GM21576 (cell line): ENCODE results near the gene SRRD.
"Not testable (repeated sequence)": the region's sequence is repeated elsewhere in the genome, so short reads cannot be mapped to it uniquely, and the experiment has no call there.

ENCODE experiments used
- ATAC-seq: cut with Tn5 transposase; IDR thresholded peaks from one replicate; pipeline ENCODE4 v1.9.1; 2021; ENCODE audit warnings: mild to moderate bottlenecking, moderate library complexity; ENCODE audit not compliant: unreplicated experiment

SRRD gene

DNA sequence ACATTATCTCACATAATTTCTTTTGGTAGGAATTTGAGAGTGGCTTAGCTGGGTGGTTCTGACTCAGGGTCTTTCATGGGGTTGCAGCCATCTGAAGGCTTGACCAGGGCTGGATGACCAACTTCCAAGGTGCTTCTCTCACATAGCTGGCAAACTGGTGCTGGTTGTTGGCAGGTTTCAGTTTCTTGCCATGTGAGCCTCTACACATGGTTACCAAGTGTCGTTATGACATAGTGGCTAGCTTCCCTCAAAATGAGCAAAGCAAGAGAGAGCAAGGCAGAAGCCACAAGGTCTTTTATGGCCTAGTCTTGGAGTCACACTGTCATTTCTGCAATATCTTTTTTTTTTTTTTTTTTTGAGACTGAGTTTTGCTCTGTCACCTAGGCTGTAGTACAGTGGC lies 32.8 kb downstream of the SRRD start:
- no peak for ATAC-seq

DNA sequence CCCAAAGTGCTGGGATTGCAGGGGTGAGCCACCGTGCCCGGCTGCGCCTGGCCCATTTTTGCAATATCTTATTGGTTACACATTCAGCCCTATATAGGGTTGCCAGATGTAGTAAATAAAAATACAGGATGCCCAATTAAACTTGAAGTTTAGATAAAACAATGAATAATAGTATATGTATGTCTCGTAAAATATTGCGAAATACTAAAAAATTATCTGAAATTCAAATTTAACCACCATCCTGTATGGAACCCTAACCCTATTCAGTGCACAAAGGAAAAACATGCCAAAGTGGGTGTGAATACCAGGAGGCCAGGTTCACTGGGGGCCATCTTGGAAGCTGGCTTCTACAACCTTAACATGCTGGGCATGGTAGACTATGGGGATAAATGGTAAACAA lies 33.8 kb downstream of the SRRD start:
- ATAC-seq = no peak

DNA sequence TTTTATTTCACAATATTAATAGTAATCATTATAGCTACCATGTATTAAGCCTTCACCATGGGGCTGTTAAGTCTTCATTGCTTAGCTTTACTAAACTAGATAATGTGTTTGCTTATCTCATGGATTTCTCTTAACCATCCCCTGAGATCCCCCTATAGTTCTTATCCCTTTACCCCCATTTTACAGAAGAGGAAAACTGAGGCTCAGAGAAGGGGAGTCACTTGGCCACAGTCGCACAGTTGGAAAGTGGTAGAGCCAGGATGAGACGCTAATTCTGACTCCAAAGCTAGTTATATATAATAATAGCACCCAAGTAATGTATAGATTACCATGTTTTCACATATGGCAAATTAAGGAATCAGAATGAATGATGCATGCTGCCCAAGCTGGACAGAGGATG lies 38.3 kb downstream of the SRRD start:
- no peak for ATAC-seq

DNA sequence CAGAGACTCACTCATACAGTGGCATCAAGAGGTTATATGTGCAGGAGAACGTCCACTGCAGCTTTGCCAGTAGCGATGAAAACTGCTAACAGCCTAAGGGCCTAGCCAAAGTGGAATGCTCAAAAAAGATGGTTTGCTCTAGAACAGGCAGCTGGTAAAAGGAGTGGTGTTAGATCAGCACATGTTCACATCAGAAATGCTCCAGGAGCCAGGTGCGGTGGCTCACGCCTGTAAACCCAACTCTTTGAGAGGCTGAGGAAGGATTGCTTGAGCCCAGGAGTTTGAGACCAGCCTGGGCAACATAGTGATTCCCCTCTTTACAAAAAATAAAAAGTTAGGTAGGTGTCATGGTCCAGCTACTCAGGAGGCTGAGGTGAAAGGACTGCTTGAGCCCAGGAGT lies 38.9 kb downstream of the SRRD start:
- no peak for ATAC-seq

DNA sequence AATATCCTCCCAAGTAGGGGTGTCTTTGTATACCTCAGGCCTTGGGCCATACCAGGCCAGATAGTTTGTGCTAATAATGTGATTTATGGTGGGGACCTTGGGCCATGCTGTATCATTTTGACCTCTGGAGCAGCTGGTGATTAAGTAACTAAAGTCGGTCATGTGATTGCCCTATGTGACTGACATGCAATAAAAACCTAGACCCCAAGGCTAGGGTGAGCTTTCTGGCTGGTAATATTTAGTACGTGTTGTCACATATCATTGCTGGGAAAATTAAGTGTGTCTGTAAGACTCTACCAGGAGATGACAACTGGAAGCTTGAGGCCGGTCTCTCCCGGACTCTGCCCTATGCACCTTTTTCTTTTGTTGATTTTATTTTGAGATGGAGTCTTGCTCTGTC lies 41.2 kb downstream of the SRRD start:
- no peak for ATAC-seq

DNA sequence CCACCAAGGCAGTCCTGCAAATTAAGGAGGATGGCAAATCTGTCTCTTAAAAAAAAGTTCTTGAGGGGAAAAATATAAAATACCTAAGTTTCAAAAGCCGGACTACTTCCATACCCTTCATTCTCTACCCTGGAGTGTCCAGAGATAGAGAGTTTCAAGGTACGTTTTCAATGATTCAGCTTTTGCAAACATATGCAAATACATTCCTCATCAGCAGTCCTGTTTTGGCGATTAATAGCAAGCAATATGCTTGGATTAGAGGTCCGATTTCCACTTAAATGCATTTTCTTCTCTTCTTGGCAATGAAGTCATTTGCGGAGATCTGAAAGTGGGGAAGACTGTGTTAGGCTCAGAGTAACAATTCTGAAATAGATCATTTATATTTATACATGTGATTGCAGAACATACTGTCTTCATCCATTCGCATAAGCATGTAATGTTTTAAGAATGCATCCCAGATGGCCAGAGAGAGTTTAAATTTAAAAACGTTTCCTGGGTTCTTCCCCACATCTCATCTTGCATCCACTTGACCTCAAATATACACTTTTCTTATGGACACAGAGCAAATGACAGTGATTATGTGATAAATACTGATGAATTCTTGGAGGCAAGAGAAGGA lies 42.4 kb downstream of the SRRD start:
- no peak for ATAC-seq

DNA sequence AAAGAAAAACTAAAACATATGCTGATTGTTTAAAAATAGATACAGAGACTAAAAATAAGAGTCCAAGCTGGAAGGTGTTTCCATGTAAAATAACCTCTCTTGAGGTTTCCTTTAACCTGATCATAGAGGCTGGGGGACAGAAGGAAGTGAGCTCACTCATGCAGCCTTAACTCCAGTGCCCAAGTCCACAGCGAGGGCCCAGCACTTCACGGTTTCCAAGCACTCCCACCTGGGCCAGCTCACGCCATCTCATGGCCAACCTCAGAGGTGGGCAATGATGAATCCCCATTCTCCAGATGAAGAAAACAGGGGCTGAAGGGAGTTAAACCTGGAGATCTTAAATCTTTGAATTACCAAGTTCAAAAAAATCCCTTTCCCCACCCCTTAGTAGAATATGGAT lies 43.5 kb downstream of the SRRD start:
- ATAC-seq = no peak

DNA sequence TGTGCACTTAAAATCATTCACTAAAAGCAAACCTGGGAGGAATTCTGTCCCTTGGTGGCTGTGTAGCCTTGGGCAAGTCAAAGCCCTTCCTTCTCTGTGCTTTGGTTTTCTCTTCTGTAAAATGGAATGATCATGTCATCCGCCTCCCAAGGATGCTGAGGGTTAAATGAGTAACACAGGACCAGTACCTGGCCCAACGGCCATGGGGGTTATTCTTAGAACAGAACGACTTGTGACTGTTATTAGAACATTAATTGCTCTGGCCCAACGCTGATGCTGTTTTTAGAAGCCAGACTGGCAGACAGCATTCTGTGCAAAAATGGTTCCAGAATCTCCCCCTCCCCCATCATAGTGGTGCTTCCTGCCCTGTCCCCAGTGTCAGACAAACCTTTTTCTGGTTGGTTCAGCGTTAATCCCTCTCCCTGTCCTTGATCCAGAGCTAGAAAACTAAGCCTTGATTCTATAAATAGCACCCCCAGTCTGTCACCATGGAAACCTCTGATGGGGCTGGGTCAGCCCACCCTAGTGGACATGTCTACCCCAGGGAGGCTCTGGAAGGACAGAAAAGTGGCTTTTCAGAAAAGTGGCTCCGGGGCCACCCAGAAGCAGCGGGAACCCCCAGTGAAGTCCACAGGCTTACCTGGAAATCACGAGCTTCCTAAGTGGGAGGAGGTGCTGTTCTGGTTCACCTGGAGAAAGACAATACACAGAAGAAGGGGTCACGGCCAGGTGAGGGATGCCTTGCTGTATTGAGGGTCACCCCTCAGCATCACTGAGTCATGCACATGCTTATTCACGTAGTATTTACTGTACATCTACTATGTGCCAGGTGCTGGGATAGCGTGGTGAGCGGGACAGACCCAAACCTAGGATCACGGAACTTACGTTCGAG lies 44.1 kb downstream of the SRRD start:
- ATAC-seq = no peak

DNA sequence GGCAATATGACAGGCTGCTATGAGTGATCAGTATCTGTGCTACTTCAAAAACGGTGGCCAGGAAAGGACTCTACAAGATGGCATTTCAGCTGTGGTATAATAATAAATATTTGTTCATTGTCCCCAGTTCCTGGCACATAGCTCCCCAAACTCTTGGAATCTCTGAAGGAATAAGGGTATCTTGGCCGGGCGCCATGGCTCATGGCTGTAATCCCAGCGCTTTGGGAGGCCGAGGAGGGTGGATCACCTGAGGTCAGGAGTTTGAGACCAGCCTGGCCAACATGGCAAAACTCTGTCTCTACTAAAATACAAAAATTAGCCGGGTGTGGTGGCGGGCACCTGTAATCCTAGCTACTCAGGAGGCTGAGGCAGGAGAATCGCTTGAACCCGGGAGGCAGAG lies 44.8 kb downstream of the SRRD start:
- ATAC-seq = not testable (repeated sequence)

DNA sequence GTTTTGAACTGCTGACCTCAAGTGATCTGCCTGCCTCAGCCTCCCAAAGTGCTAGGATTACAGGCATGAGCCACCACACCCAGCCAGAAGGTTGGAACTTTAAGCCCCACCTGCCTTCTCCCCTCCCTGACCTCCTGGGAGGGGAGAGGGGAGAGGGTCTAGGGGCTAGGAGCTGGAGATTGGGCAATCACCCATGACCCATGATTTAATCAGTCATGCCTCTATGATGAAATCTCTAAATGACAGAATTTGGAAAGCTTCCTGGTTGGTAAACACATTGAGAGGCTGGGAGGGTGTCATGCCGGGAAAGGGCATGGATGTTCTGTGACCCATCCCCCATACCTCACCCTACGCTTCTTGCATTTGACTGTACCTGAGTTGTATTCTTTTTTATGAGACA lies 45.7 kb downstream of the SRRD start:
- no peak for ATAC-seq

DNA sequence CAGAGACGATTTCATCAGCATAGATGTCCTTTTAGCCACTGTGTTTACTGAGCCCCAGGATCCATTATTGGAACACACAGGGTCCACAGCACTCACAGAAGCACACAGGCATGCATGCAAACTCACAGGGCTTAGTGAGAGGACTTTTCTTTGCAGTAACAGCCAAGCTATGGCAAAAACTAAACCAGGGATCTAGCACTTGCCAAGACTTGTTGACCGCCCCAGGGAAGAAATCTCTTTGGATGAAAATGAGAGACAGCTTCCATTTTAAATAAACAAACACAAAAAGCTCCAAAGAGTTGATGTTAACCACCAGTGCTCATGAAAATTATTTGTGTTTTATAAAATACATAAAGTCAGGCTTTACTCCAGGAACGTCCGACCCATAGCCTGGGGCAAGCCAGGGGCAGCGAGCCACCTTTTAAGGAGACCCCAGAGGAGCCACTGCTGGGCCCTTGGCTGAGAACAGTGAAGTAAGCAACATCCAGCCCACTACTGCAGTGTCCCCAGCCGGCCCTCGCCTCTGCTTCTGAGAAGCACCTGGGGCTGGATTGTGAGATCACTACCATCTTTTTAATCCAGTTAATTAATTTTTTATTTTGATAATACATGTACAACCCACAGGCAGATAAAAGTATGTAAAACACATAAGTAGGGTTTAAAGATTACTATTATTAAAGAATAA lies 50.6 kb downstream of the SRRD start:
- no peak for ATAC-seq

DNA sequence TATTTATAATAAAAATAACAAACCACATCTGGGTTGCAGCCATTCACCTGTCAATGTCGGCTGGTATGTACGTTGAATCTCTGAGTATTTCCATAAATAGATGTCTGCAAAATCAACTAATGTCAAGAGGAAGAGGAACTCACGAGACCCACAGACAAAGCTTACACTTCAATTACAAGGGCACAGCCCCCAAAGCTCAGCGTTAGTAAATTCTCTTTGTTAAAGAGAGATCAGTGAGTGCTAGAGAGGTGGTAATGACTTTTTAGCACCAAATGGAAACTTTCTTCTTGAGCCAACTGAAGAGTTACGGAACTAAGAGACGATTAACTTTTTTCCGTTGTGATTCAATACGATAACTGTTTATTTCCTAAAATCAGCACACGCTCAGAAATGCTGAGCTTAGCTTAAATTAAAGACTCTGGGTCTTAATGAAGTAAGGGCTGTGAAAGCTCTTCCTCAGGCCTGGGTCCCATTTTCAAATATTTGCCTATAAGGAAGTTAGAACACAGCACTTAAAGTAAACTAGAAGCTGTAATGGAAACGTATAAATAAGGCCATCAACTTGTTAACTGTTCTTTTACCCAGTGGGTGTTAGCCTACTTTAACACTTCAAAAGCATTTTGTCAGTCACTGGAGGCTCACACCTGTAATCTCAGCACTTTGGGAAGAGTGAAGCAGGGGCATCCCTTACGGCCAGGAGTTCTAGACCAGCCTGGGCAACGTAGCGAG lies 51.4 kb downstream of the SRRD start:
- no peak for ATAC-seq

DNA sequence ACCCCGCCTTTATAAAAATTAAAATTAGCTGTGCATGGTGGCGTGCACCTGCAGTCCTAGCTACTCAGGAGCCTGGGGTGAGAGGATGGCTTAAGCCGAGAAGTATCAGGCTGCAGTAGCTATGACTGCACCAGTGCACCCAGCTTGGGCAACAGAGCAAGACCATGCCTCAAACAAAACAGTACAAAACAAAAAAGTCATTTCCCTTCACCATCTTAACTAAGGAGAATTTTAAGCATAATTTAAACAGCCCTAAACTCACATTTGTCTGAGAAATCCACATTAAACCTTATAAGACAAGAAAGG lies 51.9 kb downstream of the SRRD start:
- ATAC-seq = no peak

DNA sequence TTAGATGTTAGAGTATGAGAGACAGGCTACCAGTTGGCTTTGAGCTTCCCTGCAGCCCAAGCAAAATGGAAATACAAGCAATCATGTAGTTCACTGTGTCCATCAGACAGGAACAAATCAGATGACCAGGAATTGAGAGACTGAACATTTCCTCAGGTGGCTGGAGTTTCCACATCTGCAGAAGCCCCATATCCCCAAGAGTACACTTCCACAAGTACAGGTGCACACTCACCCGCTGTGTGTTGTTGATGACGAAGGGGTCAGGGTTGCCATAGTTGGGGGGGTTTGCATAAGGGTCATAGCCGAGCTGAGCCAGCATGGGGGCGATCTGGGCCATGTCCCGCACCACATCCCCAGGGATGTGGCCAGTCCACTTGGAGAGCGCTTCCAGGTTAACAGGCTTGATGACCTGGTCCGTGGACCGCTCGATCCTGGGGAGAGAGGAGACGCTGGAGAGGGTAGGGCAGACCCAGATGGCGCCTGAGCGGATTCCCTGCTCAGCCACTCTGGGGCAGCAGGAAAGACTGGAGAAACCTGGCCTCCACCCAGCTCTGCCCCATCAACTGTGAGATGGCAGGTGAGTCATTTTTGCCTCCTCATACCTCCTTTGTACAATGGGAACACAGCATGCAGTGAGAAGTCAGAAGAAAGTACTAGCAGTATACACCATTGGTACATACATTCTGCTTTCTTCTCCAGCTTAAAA lies 52.5 kb downstream of the SRRD start:
- ATAC-seq = no peak

DNA sequence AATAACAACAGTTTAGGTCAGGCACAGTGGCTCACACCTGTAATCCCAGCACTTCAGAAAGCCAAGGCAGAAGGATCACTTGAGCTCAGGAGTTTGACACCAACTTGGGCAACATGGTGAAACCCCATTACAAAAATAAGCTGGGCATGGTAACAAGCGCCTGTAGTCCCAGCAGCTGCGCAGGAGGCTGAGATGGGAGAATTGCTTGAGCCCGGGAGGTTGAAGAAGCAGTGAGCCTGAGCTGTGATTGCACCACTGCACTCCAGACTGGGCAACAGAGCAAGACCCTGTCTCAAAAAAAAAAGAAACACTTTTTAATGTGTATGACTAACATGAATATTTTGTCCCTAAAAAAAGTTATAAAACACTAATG lies 53.1 kb downstream of the SRRD start:
- ATAC-seq = no peak

DNA sequence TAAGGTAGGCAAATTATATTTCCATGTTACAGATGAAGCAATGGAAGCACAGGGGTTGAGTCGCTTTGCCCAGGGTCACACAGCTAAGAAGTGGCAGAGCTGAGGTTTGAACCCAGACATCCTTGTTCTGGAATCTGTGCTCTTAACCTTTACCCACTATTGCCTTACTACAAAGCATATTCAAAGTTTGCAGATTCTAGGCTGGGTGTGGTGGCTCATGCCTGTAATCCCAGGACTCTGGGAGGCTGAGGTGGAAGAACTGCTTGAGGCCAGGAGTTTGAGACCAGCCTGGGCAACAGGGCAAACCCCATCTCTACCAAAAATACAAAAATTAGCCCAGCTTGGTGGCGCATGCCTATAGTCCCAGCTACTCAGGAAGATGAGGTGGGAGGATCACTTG lies 56.4 kb downstream of the SRRD start:
- no peak for ATAC-seq

DNA sequence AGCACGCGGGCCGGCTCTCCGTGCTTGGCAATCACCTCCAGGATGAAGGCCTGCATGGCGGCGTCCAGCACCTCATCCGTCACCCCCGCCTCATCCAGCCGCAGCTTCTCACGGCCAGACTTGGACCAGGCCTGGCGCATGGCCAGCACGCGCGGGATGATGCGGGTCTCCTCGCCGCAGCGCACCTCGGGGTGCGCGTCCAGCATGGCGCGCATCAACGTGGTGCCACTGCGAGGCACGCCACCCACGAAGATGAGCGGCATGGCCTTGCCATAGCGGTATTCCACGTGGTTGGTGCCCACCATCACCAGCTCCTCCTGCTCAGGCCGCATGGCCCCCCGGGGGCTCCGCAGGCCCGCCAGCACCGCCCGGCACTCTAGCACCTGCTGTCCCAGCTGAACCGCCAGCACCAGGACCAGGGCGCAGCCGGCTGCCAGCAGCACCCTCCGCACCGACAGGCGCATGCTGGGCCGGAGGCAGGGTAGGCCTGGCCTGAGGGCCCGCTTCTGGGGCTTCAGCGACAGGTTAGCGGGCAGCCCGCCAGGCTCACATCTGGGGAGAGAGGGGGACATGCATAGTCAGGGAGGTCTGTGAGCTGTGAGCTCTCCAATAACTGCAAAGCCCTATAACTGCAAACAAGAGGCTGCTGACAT lies 57.6 kb downstream of the SRRD start:
- no peak for ATAC-seq

DNA sequence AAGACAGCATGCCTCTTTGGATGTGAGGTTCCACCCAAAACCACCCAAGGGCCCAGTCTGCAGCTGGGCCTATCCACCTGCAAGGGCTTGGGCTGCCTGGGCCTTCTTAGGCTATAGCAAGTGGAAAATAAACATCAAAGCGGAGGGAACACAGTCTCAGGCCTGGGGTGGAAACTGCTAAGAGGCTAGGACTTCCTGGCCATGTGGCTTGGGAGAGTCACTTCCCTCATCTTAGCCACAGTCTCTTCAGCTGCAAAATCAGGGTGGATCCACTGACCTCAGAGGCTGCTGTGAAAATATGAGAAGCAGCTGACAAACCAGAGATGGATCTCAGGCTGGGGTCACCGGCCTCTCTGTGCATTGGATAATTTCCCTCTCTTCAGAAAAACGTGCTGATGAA lies 59.2 kb downstream of the SRRD start:
- ATAC-seq = no peak
